ENCODE results near the gene CRADD. TPM values are rescaled to one million over a fixed set of nuclear protein-coding genes. Genes with fewer than 3 reads are reported as not detected.

Gene CRADD
- total and polyA plus RNA-seq, 2 donors (not counting 3 experiments of a cell fraction or from before 2014, with no cell fraction given) = 11.7 to 14.5 TPM

GRCh38 chr12:93939641-93940325, 262.6 kb downstream of the CRADD start:
- peaks cover 0 to 2% of the 10 kb centered on the region in 2 experiments for H3K27me3 ChIP-seq (ENCODE audit: control insufficient read depth in 2 of 2, insufficient read depth in 2 of 2, low read length in 2 of 2)
- no peak overlapping the region for H3K4me2 ChIP-seq (ENCODE audit: insufficient read depth, low read length)
- BruUV-seq (replicated peaks) = no TSS peak
- CTCF ChIA-PET = interaction anchor here (0.6 kb wide), 1 partner anchor 413 kb away, joined by 3 read pairs; no protein-coding TSS in a partner anchor
- no peak overlapping the region for H3K4me3 ChIP-seq (replicated peaks in 1 of 3; ENCODE audit: insufficient read depth in 1 of 3, low read depth in 1 of 3, low read length in 3 of 3)
- H4K20me1 ChIP-seq (replicated peaks; ENCODE audit: control insufficient read depth, extremely low read depth, insufficient read depth, low read length) = no peaks in the 10 kb centered on the region
- H2AFZ ChIP-seq (ENCODE audit: low read depth, low read length) = no peak overlapping the region
- dilution Hi-C loops (cut with MboI; ENCODE audit: extremely low pct_ligation_motif_present, low sequenced_read_pairs) (no loop called here), intact Hi-C loops (cut with micrococcal nuclease) (no loop called here)
- no peaks in the 10 kb centered on the region for H3K9me3 ChIP-seq (replicated peaks; ENCODE audit: control insufficient read depth, insufficient read depth, low read length)
- DNase-seq (ENCODE audit: low read depth, low spot score) = no peak
- no peak for FAIRE-seq
- H3K36me3 ChIP-seq (ENCODE audit: control insufficient read depth in 2 of 2, extremely low read depth in 1 of 2, insufficient read depth in 2 of 2, low read length in 2 of 2) = no peaks in the 10 kb centered on the region
- no peak overlapping the region for H3K27ac ChIP-seq (ENCODE audit: insufficient read depth, low read depth, low read length)
- POLR2A ChIA-PET = no interaction called here
- TF ChIP-seq EZH2 (IDR thresholded peaks at IDR 0.05; ENCODE audit: borderline replicate concordance, low read depth, low read length, severe bottlenecking) = no peak
- no peak for TF ChIP-seq POLR2A (IDR thresholded peaks at IDR 0.05; ENCODE audit: low read depth, low read length)
- no peak for TF ChIP-seq FOS (IDR thresholded peaks at IDR 0.05; ENCODE audit: borderline replicate concordance, insufficient read depth, low read length)
- no peak for TF ChIP-seq POLR2AphosphoS5 (IDR thresholded peaks at IDR 0.05; ENCODE audit: insufficient read depth, low read depth, low read length)
- no peak for TF ChIP-seq CTCF (IDR thresholded peaks at IDR 0.05; ENCODE audit: extremely low read depth in 1 of 2, insufficient read depth in 1 of 2, low read depth in 1 of 2, low read length in 2 of 2)
- TF ChIP-seq MAX (IDR thresholded peaks at IDR 0.05; ENCODE audit: insufficient read depth, insufficient read length) = no peak
- no peak for TF ChIP-seq GATA2 (IDR thresholded peaks at IDR 0.05; ENCODE audit: insufficient read depth, insufficient read length, low read depth, low read length)
- no peak for TF ChIP-seq JUN (IDR thresholded peaks at IDR 0.05; ENCODE audit: borderline replicate concordance, insufficient read depth, insufficient read length, low read depth)
- no peak for TF ChIP-seq MYC (IDR thresholded peaks at IDR 0.05; ENCODE audit: low read depth, low read length)
- H3K9me1 ChIP-seq (replicated peaks; ENCODE audit: control insufficient read depth, extremely low read depth, insufficient read depth, low read length) = no peaks in the 10 kb centered on the region
- no peak overlapping the region for H3K9ac ChIP-seq (replicated peaks; ENCODE audit: extremely low read depth, insufficient read depth, low read length)
- no peaks in the 10 kb centered on the region for H3K79me2 ChIP-seq (ENCODE audit: control insufficient read depth, insufficient read depth, low read length)
- no peaks in the 10 kb centered on the region for H3K4me1 ChIP-seq (ENCODE audit: control insufficient read depth, extremely low read depth, insufficient read depth, low read length)
